Medulla oblongata (tissue), 1 donor: ENCODE results near the gene IGF1R.

ENCODE experiments used
- DNase-seq: peaks from one replicate; pipeline ENCODE4 v3.0.0-alpha.2; 2015; ENCODE audit errors: extremely low spot score

The IGF1R gene

GRCh38 chr15:98745179-98745578, 96.8 kb downstream of the IGF1R start:
- DNase-seq = no peak

GRCh38 chr15:98745650-98746374, 97.5 kb downstream of the IGF1R start:
- no peak for DNase-seq

GRCh38 chr15:98746375-98747155, 98.2 kb downstream of the IGF1R start:
- DNase-seq = no peak

GRCh38 chr15:98751767-98752166, 103.4 kb downstream of the IGF1R start:
- no peak for DNase-seq

- DNase-seq = peak; percentile 29
These were observed 105.7 kb downstream of the IGF1R start for GRCh38 chr15:98753726-98754656.

GRCh38 chr15:98754657-98755022, 106.3 kb downstream of the IGF1R start:
- no peak for DNase-seq

GRCh38 chr15:98755138-98755537, 106.8 kb downstream of the IGF1R start:
- no peak for DNase-seq

DNA sequence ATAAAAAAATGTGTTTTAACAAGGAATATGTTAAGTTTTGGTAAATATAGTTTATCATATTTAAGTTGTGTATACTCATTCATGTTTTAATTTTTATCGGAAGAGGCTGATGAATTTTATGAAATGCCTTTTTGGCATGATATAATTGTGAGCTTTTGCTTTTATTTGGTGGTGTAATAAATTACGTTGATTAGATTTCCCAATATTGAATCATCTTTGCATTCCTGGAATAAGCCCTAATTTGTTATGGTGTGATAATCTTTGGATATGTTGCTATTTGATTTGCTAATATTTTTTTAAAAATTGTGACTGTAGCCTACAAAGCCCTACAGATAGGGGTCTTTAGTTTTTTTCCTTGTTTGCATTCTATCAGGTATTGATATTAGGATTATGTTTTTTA, 107.4 kb downstream of the IGF1R start:
- DNase-seq = no peak

GRCh38 chr15:98758224-98758623, 109.9 kb downstream of the IGF1R start:
- no peak for DNase-seq

- DNase-seq = no peak
These were observed 110.9 kb downstream of the IGF1R start for GRCh38 chr15:98759277-98759676.

DNA sequence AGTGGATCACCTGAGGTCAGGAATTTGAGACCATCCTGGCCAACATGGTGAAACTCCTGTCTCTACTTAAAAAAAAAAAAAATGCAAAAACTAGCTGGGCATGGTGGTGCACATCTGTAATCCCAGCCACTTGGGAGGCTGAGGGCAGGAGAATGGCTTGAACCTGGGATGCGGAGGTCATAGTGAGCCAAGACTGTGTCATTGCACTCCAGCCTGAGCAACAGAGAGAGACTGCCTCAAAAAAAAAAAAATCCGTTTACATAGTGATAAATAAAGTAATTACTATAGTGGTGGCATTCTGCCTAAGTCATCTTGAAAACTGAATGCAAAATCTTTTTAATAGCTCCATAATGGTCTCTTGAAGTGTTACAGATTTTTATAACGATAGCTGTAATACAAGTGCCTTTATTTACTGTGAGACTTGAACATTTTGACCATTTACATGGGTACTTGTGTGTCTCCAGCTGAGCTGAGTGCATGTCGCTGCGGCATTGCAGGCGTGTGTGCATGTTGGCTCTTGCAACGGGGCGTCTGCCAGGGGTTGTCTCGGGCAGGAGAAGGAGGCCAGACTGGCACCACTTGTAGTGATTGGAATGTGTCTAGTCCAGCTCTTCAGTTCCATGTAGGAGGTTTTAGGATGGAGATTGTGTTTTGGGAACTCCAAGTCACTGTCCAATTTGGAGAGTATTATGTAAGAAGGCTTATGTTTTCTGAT, 111.9 kb downstream of the IGF1R start:
- no peak for DNase-seq

- DNase-seq = no peak
These were observed 112.6 kb downstream of the IGF1R start for GRCh38 chr15:98760975-98761374.

- no peak for DNase-seq
These were observed 114.8 kb downstream of the IGF1R start for GRCh38 chr15:98763179-98763578.

DNA sequence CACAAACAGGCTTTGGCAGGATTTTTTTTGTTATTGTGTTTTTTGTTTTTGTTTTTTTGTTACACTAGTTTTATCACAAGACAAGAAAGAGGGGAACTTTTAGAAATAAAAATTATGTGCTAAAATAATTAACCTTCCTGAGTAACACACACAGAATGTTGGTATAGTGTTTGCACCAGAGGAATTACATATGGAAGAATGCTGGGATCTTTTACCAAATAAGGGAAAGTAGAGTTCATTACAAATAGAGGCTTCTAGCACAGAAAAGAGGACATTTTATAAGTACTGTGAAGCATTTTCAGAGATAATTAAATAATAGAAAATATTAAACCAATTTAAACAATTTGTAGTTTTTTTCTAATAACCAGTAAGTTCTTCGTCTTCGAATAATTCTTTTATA, 116.0 kb downstream of the IGF1R start:
- no peak for DNase-seq

- no peak for DNase-seq
These were observed 117.3 kb downstream of the IGF1R start for GRCh38 chr15:98765610-98766009.

DNA sequence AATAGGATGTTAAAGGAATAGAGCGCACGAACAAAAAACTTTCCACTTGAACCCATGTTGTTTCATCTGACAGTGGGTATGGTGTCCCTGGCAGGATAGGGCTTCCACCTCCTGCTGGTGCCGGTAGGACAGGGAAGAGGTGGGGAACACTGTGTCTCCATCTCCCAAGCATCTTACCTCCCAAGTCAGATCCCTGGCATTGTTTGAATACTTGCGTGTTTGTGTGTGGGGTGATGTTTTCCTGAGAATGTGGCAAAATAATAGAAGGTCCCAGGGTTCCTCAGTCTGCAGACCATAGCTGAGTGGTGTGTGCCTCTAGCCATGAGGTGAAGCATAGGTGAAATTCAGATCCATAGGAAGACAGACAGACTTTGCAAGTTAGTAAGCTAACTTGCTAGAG, 119.4 kb downstream of the IGF1R start:
- no peak for DNase-seq

DNA sequence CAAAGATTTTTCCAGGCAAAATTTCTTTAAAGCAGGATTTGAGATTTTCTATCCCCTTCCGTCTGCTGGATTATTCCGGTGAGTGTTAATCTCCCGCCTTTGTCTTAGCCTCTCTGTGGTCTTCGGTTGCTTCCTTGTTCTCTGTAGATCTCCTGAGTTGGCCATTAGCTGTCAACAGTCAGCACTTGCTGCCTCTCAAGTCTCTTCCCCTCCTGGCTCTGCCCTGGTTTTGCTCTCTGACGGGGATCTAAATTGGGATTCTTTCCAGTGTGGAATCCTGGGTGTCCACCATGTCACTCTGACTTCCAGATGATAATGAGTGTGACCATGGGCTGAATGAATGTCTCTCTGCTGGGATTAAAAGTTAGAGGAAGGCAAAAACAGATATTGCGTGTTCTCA, 121.5 kb downstream of the IGF1R start:
- no peak for DNase-seq

DNA sequence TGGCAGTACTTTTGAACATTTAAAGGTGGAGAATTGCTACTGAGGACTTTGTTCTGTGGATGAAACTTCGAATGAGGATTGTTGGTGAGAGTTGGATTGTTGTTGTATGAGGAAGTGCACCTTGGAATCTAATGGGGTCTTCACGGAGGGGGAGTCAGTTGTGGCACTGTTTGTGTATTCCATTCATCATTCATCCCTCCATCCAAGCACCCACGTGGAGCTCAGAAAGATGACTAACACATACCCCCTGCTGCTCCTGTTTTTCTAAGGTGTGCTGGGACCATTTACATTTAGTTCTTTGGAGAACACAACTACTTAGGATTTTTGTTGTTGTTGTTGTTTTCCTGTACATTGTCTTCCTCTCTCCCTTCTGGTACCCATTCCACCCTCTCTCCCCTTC, 122.6 kb downstream of the IGF1R start:
- DNase-seq = no peak

DNA sequence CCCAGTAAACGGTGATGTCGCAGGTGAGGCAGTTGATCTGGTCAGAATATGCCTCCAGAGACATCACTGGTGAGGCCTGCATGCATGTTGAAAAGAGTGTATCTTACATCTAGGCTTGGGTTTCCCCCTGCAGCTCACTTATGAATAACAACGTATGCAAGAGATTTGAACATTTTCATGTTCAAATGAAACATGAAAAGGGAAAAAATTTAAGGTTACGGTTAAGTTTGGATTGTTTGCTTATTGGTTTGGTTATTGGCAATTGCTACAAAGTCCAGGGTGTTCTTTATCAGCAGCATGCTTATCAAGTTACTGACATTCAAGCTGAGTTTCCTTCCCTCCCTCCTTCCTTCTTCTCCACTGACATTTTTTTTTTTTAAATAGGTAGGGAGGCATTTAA, 123.2 kb downstream of the IGF1R start:
- DNase-seq = no peak

DNA sequence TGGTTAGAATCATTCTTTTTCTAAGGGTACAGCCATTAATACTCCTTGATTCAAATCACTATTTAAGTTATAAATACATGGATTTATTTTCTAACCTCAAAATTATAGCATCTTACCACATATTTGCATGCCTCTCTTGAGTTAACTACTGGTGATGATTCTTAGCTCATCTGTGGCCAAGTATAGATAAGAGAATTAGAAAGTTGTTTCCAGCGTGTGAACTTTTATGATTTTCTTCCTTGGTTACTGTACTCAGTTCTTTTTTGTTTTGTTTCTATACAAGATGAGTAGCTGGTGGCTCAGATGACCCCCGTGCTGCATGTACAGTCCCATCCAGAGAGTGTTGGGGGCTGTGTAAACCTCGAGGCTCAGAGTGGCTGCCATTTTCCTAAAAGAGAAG, 124.6 kb downstream of the IGF1R start:
- no peak for DNase-seq

- no peak for DNase-seq
These were observed 125.3 kb downstream of the IGF1R start for GRCh38 chr15:98773616-98774015.
